ENCODE results near the gene SLC9C1. TPM values are rescaled to one million over a fixed set of nuclear protein-coding genes. Genes with fewer than 3 reads are reported as not detected.

Gene SLC9C1
- total RNA-seq, 1 donor from 2014 or later, result 1.3 TPM

GRCh38 chr3:112109322-112109721, 184.7 kb downstream of the SLC9C1 start:
- DNase-seq, result no peak
- H3K27me3 ChIP-seq (ENCODE audit: low read depth), result no peaks in the 10 kb centered on the region
- no peak for TF ChIP-seq CTCF (IDR thresholded peaks at IDR 0.05; ENCODE audit: borderline replicate concordance)
- no peaks in the 10 kb centered on the region for H3K4me1 ChIP-seq
- no peak overlapping the region for H3K4me3 ChIP-seq
- no peaks in the 10 kb centered on the region for H3K36me3 ChIP-seq
- intact Hi-C loops (cut with micrococcal nuclease), result no loop called here
- no peaks in the 10 kb centered on the region for H3K9me3 ChIP-seq (replicated peaks)
- H3K27ac ChIP-seq (replicated peaks), result no peak overlapping the region

GRCh38 chr3:112104774-112105173, 189.2 kb downstream of the SLC9C1 start:
- no peak overlapping the region for H3K27ac ChIP-seq (replicated peaks)
- no peaks in the 10 kb centered on the region for H3K4me1 ChIP-seq
- no peaks in the 10 kb centered on the region for H3K9me3 ChIP-seq (replicated peaks)
- no peak for TF ChIP-seq CTCF (IDR thresholded peaks at IDR 0.05; ENCODE audit: borderline replicate concordance)
- no peak overlapping the region for H3K4me3 ChIP-seq
- intact Hi-C loops (cut with micrococcal nuclease), result no loop called here
- no peaks in the 10 kb centered on the region for H3K27me3 ChIP-seq (ENCODE audit: low read depth)
- no peak for DNase-seq
- H3K36me3 ChIP-seq, result no peaks in the 10 kb centered on the region

GRCh38 chr3:112101916-112102315, 192.1 kb downstream of the SLC9C1 start:
- no peak for DNase-seq
- no peaks in the 10 kb centered on the region for H3K9me3 ChIP-seq (replicated peaks)
- intact Hi-C loops (cut with micrococcal nuclease), result no loop called here
- no peak for TF ChIP-seq CTCF (IDR thresholded peaks at IDR 0.05; ENCODE audit: borderline replicate concordance)
- H3K4me1 ChIP-seq, result peaks cover 9% of the 10 kb centered on the region
- no peak overlapping the region for H3K27ac ChIP-seq (replicated peaks)
- H3K4me3 ChIP-seq, result no peak overlapping the region
- H3K36me3 ChIP-seq, result no peaks in the 10 kb centered on the region
- H3K27me3 ChIP-seq (ENCODE audit: low read depth), result no peaks in the 10 kb centered on the region

- TF ChIP-seq CTCF (IDR thresholded peaks at IDR 0.05; ENCODE audit: borderline replicate concordance), result no peak
- Histone ChIP-seq H3K36me3 (no peaks in the 10 kb centered on the region), H3K9me3 (replicated peaks) (no peaks in the 10 kb centered on the region), H3K27ac (replicated peaks) (no peak overlapping the region), H3K27me3 (ENCODE audit: low read depth) (no peaks in the 10 kb centered on the region), H3K4me1 (peaks cover 20% of the 10 kb centered on the region), H3K4me3 (no peak overlapping the region)
- intact Hi-C loops (cut with micrococcal nuclease), result no loop called here
- DNase-seq, result no peak
Measured at GRCh38 chr3:112097378-112097777, 196.6 kb downstream of the SLC9C1 start.

- no peak for DNase-seq
- no peaks in the 10 kb centered on the region for H3K27me3 ChIP-seq (ENCODE audit: low read depth)
- H3K36me3 ChIP-seq, result no peaks in the 10 kb centered on the region
- peaks cover 29% of the 10 kb centered on the region for H3K4me1 ChIP-seq
- H3K4me3 ChIP-seq, result no peak overlapping the region
- no peak for TF ChIP-seq CTCF (IDR thresholded peaks at IDR 0.05; ENCODE audit: borderline replicate concordance)
- no peaks in the 10 kb centered on the region for H3K9me3 ChIP-seq (replicated peaks)
- intact Hi-C loops (cut with micrococcal nuclease), result no loop called here
- H3K27ac ChIP-seq (replicated peaks), result no peak overlapping the region
Measured at GRCh38 chr3:112096176-112096575, 197.8 kb downstream of the SLC9C1 start.

- intact Hi-C loops (cut with micrococcal nuclease), result no loop called here
- Histone ChIP-seq H3K4me3 (no peak overlapping the region), H3K4me1 (peaks cover 34% of the 10 kb centered on the region), H3K27ac (replicated peaks) (no peak overlapping the region), H3K9me3 (replicated peaks) (no peaks in the 10 kb centered on the region), H3K27me3 (ENCODE audit: low read depth) (no peaks in the 10 kb centered on the region), H3K36me3 (no peaks in the 10 kb centered on the region)
- DNase-seq, result no peak
- no peak for TF ChIP-seq CTCF (IDR thresholded peaks at IDR 0.05; ENCODE audit: borderline replicate concordance)
Measured at GRCh38 chr3:112095731-112096130, 198.3 kb downstream of the SLC9C1 start.

Measured in left ventricle myocardium inferior (tissue), 1 donor.